Ovary (tissue), 3 donors: Measurements from ENCODE around the gene EPG5.

ENCODE experiments used
- CTCF ChIP-seq, 3 donors: fragments of 450-650 bp in 2 of 3; fragments of 200-600 bp in 1 of 3; IDR thresholded peaks; one replicate each; pipeline versions ENCODE4 v1.5.1 to v1.8.0; 2016 to 2022; ENCODE audit warnings: antibody characterized with exemption in 3 of 3, mild to moderate bottlenecking in 1 of 3
- EP300 ChIP-seq: sonication (generic); formaldehyde crosslinking; IDR thresholded peaks from one replicate; pipeline ENCODE4 v1.6.1; 2017; ENCODE audit warnings: antibody characterized with exemption
- POLR2A ChIP-seq: fragments of 450-650 bp; IDR thresholded peaks from one replicate; pipeline ENCODE4 v1.6.1; 2017; ENCODE audit warnings: antibody characterized with exemption, mild to moderate bottlenecking, moderate library complexity
- donor health status: DM: no; HTN: no; CAD: no.

GRCh38 chr18:45834306-45834705, 132.8 kb downstream of the EPG5 start:
- TF ChIP-seq EP300 (no peak), CTCF (IDR thresholded peaks at IDR 0.05) (no peak), POLR2A (no peak)
